HL-60 (cell line): Measurements from ENCODE around the gene SCD.

ENCODE experiments used
- GABPA ChIP-seq: IDR thresholded peaks from 2 replicates; pipeline ENCODE4 v1.6.1; 2012; ENCODE audit warnings: low read depth
- POLR2AphosphoS5 ChIP-seq: IDR thresholded peaks from 2 replicates; pipeline ENCODE4 v1.6.1; 2012; ENCODE audit warnings: low read depth
- TF ChIP-seq, protein P1 (sequence below): IDR thresholded peaks from one replicate; pipeline ENCODE4 v1.5.1; 2011; ENCODE audit warnings: low read length, control low read depth, inconsistent platforms; ENCODE audit not compliant: insufficient read depth
- TF ChIP-seq, protein P2 (sequence below): IDR thresholded peaks from 2 replicates; pipeline ENCODE4 v1.6.1; 2012; ENCODE audit warnings: low read depth; ENCODE audit not compliant: insufficient replicate concordance

DNA sequence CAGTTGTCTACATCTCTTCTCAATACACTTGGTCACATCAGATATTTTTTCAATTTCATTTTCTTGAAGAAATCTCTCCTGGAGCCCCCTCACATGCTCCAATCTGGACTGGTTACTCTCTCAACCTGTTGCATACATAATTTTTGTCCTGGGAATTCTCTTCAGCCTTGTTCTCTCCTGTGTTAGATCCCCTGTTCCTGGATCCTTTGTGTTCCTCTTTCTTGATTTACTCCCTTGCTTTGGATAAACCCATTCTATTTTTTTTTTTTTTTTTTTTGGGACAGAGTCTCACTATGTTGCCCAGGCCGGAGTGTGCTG, 45.6 kb downstream of the SCD start:
- TF ChIP-seq, protein P1, sequence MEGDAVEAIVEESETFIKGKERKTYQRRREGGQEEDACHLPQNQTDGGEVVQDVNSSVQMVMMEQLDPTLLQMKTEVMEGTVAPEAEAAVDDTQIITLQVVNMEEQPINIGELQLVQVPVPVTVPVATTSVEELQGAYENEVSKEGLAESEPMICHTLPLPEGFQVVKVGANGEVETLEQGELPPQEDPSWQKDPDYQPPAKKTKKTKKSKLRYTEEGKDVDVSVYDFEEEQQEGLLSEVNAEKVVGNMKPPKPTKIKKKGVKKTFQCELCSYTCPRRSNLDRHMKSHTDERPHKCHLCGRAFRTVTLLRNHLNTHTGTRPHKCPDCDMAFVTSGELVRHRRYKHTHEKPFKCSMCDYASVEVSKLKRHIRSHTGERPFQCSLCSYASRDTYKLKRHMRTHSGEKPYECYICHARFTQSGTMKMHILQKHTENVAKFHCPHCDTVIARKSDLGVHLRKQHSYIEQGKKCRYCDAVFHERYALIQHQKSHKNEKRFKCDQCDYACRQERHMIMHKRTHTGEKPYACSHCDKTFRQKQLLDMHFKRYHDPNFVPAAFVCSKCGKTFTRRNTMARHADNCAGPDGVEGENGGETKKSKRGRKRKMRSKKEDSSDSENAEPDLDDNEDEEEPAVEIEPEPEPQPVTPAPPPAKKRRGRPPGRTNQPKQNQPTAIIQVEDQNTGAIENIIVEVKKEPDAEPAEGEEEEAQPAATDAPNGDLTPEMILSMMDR = no peak
- TF ChIP-seq GABPA (no peak), POLR2AphosphoS5 (no peak)
- TF ChIP-seq, protein P2, sequence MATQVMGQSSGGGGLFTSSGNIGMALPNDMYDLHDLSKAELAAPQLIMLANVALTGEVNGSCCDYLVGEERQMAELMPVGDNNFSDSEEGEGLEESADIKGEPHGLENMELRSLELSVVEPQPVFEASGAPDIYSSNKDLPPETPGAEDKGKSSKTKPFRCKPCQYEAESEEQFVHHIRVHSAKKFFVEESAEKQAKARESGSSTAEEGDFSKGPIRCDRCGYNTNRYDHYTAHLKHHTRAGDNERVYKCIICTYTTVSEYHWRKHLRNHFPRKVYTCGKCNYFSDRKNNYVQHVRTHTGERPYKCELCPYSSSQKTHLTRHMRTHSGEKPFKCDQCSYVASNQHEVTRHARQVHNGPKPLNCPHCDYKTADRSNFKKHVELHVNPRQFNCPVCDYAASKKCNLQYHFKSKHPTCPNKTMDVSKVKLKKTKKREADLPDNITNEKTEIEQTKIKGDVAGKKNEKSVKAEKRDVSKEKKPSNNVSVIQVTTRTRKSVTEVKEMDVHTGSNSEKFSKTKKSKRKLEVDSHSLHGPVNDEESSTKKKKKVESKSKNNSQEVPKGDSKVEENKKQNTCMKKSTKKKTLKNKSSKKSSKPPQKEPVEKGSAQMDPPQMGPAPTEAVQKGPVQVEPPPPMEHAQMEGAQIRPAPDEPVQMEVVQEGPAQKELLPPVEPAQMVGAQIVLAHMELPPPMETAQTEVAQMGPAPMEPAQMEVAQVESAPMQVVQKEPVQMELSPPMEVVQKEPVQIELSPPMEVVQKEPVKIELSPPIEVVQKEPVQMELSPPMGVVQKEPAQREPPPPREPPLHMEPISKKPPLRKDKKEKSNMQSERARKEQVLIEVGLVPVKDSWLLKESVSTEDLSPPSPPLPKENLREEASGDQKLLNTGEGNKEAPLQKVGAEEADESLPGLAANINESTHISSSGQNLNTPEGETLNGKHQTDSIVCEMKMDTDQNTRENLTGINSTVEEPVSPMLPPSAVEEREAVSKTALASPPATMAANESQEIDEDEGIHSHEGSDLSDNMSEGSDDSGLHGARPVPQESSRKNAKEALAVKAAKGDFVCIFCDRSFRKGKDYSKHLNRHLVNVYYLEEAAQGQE = no peak
